SK-N-SH (cell line): Measurements from ENCODE around the gene ZMYND8.
"Not testable (repeated sequence)": the region's sequence is repeated elsewhere in the genome, so short reads cannot be mapped to it uniquely, and the experiment has no call there.

Experiments
- FOSL2 ChIP-seq: IDR thresholded peaks from 2 replicates; pipeline ENCODE4 v1.4.0; 2012; ENCODE audit warnings: low read depth, mild to moderate bottlenecking, moderate library complexity, borderline replicate concordance
- TF ChIP-seq, protein P1 (sequence below): fragments of 200-600 bp; sonication (generic); IDR thresholded peaks from 2 replicates; pipeline ENCODE4 v1.6.1; 2017; ENCODE audit warnings: antibody characterized with exemption, mild to moderate bottlenecking, moderate library complexity

DNA sequence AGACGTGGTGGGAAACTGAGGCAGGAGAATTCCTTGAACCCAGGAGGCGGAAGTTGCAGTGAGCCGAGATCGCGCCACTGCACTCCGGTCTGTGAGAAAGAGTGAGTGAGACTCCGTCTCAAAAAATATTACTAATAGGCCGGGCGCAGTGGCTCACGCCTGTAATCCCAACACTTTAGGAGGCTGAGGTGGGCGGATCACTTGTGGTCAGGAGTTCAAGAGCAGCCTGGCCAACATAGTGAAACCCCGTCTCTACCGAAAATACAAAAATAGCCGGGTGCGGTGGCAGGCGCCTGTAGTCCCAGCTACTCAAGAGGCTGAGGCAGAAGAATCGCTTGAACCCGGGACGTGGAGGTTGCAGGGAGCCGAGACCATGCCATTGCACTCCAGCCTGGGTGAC, 116.4 kb downstream of the ZMYND8 start:
- TF ChIP-seq, protein P1, sequence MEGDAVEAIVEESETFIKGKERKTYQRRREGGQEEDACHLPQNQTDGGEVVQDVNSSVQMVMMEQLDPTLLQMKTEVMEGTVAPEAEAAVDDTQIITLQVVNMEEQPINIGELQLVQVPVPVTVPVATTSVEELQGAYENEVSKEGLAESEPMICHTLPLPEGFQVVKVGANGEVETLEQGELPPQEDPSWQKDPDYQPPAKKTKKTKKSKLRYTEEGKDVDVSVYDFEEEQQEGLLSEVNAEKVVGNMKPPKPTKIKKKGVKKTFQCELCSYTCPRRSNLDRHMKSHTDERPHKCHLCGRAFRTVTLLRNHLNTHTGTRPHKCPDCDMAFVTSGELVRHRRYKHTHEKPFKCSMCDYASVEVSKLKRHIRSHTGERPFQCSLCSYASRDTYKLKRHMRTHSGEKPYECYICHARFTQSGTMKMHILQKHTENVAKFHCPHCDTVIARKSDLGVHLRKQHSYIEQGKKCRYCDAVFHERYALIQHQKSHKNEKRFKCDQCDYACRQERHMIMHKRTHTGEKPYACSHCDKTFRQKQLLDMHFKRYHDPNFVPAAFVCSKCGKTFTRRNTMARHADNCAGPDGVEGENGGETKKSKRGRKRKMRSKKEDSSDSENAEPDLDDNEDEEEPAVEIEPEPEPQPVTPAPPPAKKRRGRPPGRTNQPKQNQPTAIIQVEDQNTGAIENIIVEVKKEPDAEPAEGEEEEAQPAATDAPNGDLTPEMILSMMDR = not testable (repeated sequence)
- not testable (repeated sequence) for TF ChIP-seq FOSL2
